Left renal pelvis (tissue), 4 donors: ENCODE measurements around the gene LRRC41. TPM values are rescaled to one million over a fixed set of nuclear protein-coding genes. Genes with fewer than 3 reads are reported as not detected.
"Not testable (repeated sequence)": the region's sequence is repeated elsewhere in the genome, so short reads cannot be mapped to it uniquely, and the experiment has no call there.

ENCODE experiments used
- DNase-seq, 4 donors: peaks; one replicate each; pipeline ENCODE4 v3.0.0-alpha.2; 2013; ENCODE audit warnings: low read depth in 4 of 4, low spot score in 3 of 4
- polyA plus RNA-seq, 4 donors: library from polyadenylated mRNA; unstranded; fragments of 120-200 nt; gene quantifications; one replicate each; pipeline ENCODE4 v1.2.1, GENCODE V29; 2013; ENCODE audit not compliant: insufficient read length in 4 of 4

The LRRC41 gene
- polyA plus RNA-seq: 10 to 100 TPM; 68.7 to 93.8 (median 83.4) TPM

GRCh38 chr1:46303038-46303871 is at the start of gene LRRC41, which contains the start of gene UQCRH:
Gene LRRC41 (minus strand): TSS chr1:46303616. CDS start chr1:46303322, 294 bp downstream.
Gene UQCRH (plus strand): TSS chr1:46303698. CDS start chr1:46303767, 69 bp downstream.
- peak; percentile 89 to 92 (median 91) for DNase-seq

- DNase-seq: no peak
Observed at GRCh38 chr1:46352363-46352762, 48.9 kb upstream of the LRRC41 start.

- DNase-seq: no peak
Observed at GRCh38 chr1:46345281-46345680, 41.9 kb upstream of the LRRC41 start.

GRCh38 chr1:46344481-46344880 is 41.1 kb upstream of the LRRC41 start:
- no peak for DNase-seq

- no peak for DNase-seq
Observed at GRCh38 chr1:46343705-46344104, 40.3 kb upstream of the LRRC41 start.

- DNase-seq: no peak
Observed at GRCh38 chr1:46343351-46343695, 39.9 kb upstream of the LRRC41 start.

- DNase-seq: no peak
Observed at GRCh38 chr1:46342677-46343350, 39.4 kb upstream of the LRRC41 start.

- no peak for DNase-seq
Observed at GRCh38 chr1:46342084-46342656, 38.8 kb upstream of the LRRC41 start.

- no peak for DNase-seq
Observed at GRCh38 chr1:46341222-46342083, 38.0 kb upstream of the LRRC41 start.

- peak; percentile 86 to 93 (median 88) for DNase-seq
Observed at GRCh38 chr1:46340404-46341221, 37.2 kb upstream of the LRRC41 start, which contains the start of gene NSUN4. Gene NSUN4 (plus strand): TSS chr1:46340807. CDS start chr1:46340827, 20 bp downstream.

- not testable (repeated sequence) for DNase-seq
Observed at GRCh38 chr1:46337409-46337808, 34.0 kb upstream of the LRRC41 start.

- DNase-seq: no peak
Observed at GRCh38 chr1:46335081-46335480, 31.7 kb upstream of the LRRC41 start.

- DNase-seq: no peak
Observed at GRCh38 chr1:46334030-46334384, 30.6 kb upstream of the LRRC41 start.

GRCh38 chr1:46333300-46334029 is 30.0 kb upstream of the LRRC41 start:
- no peak for DNase-seq

GRCh38 chr1:46331786-46332540 is 28.5 kb upstream of the LRRC41 start:
- DNase-seq: not testable (repeated sequence)

GRCh38 chr1:46330381-46330780 is 27.0 kb upstream of the LRRC41 start:
- not testable (repeated sequence) for DNase-seq

- DNase-seq: not testable (repeated sequence)
Observed at GRCh38 chr1:46329807-46330206, 26.4 kb upstream of the LRRC41 start.

GRCh38 chr1:46328182-46328581 is 24.8 kb upstream of the LRRC41 start:
- not testable (repeated sequence) for DNase-seq
